Measurements from ENCODE around the gene TUBB. TPM values are rescaled to one million over a fixed set of nuclear protein-coding genes. Genes with fewer than 3 reads are reported as not detected.

TUBB gene
- total RNA-seq, 1 experiment from 2014 or later: 1,719 TPM

GRCh38 chr6:30732237-30732943, 12.2 kb downstream of the TUBB start:
- no peak overlapping the region for H3K27ac ChIP-seq (ENCODE audit: insufficient read length, low read depth, low read length)
- no peak overlapping the region for H3K14ac ChIP-seq (ENCODE audit: insufficient read depth, low read length)
- Mint-ChIP-seq H3K4me1 (peaks cover 2% of the 10 kb centered on the region in 2 experiments; a peak in 1 of 4 replicates), H3K9me3 (no peaks in the 10 kb centered on the region), H3K4me3 (no peak overlapping the region), H3K36me3 (ENCODE audit: insufficient read depth in 1 of 3, low read depth in 3 of 3) (peaks cover 31 to 83% (median 60%) of the 10 kb centered on the region in 3 experiments), H3K27me3 (ENCODE audit: low read depth) (no peaks in the 10 kb centered on the region), H3K27ac (peak overlapping the region in 2 of 3 experiments; percentile 10 to 40; a peak in 1 of 7 replicates)
- no peak overlapping the region for H2AK5ac ChIP-seq (ENCODE audit: insufficient read length, low read length)
- no peak overlapping the region for H2BK20ac ChIP-seq (ENCODE audit: low read depth, low read length, poor library complexity, severe bottlenecking)
- H4K20me1 ChIP-seq (ENCODE audit: control insufficient read depth, insufficient read depth, insufficient read length): no peaks in the 10 kb centered on the region
- H3T11ph ChIP-seq (ENCODE audit: low read length): no peak overlapping the region
- TF ChIP-seq CTCF (conservative IDR thresholded peaks at IDR 0.05): no peak
- DNase-seq: no peak
- no peaks in the 10 kb centered on the region for H3K4me1 ChIP-seq (ENCODE audit: insufficient read depth, low read length)
- H3K23me2 ChIP-seq (ENCODE audit: insufficient read length, low read depth, low read length, poor library complexity, severe bottlenecking): no peaks in the 10 kb centered on the region
- H4K8ac ChIP-seq (replicated peaks; ENCODE audit: insufficient read length, low read depth, low read length): no peak overlapping the region
- H2AFZ ChIP-seq (ENCODE audit: low read length): no peak overlapping the region
- no peak overlapping the region for H3K4ac ChIP-seq (ENCODE audit: low read depth, low read length)
- no CpG with 5 or more reads among the region's 12 CpGs for WGBS (ENCODE audit: extremely low coverage, insufficient read length, low lambda C conversion rate)
- no peaks in the 10 kb centered on the region for H3K79me2 ChIP-seq (ENCODE audit: insufficient read depth, low read length)
- H4K5ac ChIP-seq (ENCODE audit: insufficient read length, low read depth, low read length): no peak overlapping the region
- no peak overlapping the region for H2BK15ac ChIP-seq (ENCODE audit: low read depth, low read length)
- no peak overlapping the region for H2BK120ac ChIP-seq (ENCODE audit: low read depth, low read length, poor library complexity, severe bottlenecking)
- no peaks in the 10 kb centered on the region for H3K9me3 ChIP-seq (ENCODE audit: control insufficient read depth, low read depth, low read length)
- H3K23ac ChIP-seq (ENCODE audit: insufficient read length, low read depth, low read length): no peak overlapping the region
- no peak overlapping the region for H2BK5ac ChIP-seq (ENCODE audit: insufficient read length, low read length)
- H3K18ac ChIP-seq (ENCODE audit: insufficient read length, low read depth, low read length): no peak overlapping the region
- no peaks in the 10 kb centered on the region for H3K27me3 ChIP-seq (ENCODE audit: insufficient read depth, low read length)
- H3K4me2 ChIP-seq (ENCODE audit: insufficient read depth, insufficient read length, low read length): no peak overlapping the region
- no peak overlapping the region for H2BK12ac ChIP-seq (ENCODE audit: insufficient read length, low read depth, low read length)
- no peak overlapping the region for H4K91ac ChIP-seq (ENCODE audit: insufficient read length, low read depth, low read length)
- no peak overlapping the region for H3K56ac ChIP-seq (ENCODE audit: insufficient read length, low read depth, low read length)
- no peak overlapping the region for H3K9ac ChIP-seq (ENCODE audit: extremely low read depth, insufficient read length, low read length)
- no peaks in the 10 kb centered on the region for H3K79me1 ChIP-seq (ENCODE audit: insufficient read depth, low read depth, low read length, poor library complexity, severe bottlenecking)
